OCI-M2 (cell line): ENCODE results near the gene HIVEP3.

Source experiments
- DNase-seq: peaks from one replicate; lab custom pipeline; 2025; ENCODE audit not compliant: unreplicated experiment; lab: John Stamatoyannopoulos, UW

Gene HIVEP3

DNA sequence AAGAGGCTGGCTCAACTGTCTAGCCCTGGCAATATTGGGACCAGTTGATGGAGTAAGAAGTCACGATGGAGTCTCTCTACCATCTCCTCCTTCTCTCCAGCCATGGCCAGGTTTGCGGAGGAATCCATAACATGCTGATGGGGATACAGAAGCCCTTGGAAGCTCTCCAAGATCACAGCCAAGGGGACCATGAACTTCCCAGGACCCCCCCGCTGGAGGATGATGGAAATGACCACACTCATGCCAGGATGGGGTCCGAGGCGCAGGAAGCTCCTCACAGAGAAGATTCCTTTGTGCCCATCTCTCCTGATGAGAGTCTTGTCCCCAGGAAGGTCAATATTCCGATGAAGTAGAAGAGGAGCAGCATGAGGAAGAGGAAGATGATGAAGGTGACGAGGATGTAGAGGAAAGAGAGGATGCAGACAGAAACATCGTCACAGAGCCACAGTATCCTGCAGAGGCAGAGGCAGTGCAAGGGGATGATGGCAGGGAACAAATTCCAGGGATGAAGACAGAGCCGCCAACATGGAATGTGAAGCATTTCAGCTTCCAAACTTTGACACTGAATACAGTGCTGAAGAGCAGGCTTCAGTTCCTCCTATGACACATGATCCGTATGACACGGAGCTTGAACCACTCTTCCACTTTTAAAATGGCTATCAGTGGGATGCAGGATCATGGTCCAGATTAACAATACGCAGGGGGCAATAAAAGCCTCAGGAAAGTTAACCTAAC is 376.4 kb downstream of the HIVEP3 start:
- no peak for DNase-seq

GRCh38 chr1:41541592-41541952 is 377.1 kb downstream of the HIVEP3 start:
- no peak for DNase-seq

- DNase-seq: no peak
Observed at GRCh38 chr1:41540886-41541591, 377.7 kb downstream of the HIVEP3 start.

GRCh38 chr1:41539999-41540398 is 378.7 kb downstream of the HIVEP3 start:
- no peak for DNase-seq

- DNase-seq: no peak
Observed at GRCh38 chr1:41539418-41539805, 379.3 kb downstream of the HIVEP3 start.

- no peak for DNase-seq
Observed at GRCh38 chr1:41538741-41539417, 379.8 kb downstream of the HIVEP3 start.

DNA sequence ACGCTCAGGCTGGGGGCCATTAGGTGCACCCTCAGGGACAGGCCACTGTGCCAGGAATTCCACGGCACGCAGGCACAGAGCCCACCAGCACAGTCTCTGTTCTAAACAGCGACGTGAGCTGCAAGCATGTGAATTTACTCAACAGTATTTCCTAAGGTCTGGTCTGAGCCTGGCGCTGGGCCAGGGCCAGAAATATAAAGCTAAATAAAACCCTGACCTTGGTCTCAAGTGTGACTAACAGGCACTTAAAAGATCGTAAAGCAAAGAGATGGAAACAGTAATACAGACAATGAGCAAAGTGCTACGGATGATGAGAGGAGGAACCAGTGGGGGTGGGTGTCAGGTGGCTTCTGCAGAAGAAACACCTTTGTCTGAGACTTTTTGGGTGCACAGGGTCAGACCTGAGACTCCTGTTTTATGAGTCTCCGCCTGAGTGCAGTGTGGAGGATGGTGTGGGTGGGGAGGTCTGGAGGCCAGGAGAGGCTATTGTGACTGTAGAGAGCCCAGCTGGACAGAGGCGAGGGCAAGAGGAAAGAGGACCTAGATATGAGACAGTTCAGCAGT is 380.9 kb downstream of the HIVEP3 start:
- no peak for DNase-seq

DNA sequence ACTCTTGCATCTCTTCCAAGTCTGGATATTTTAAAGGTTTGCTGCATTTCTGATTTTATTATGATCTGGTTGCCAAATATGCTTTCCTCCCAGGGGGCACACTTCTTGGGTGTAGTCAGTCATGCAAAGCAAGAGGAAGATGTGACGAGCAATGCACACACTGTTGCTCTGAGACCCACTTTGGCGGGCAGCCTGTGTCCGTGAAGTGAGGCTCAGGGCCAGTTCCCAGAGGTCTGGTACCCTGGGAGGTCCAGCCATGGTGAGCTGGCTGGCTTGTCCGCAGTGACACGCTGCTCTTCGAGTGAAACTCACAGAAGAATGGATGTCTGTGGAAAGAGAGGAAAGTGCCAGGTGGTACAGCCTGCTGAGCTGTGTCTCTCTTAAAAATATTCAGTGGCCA is 381.5 kb downstream of the HIVEP3 start:
- no peak for DNase-seq

GRCh38 chr1:41536361-41536802 is 382.3 kb downstream of the HIVEP3 start:
- DNase-seq: no peak

GRCh38 chr1:41535716-41536115 is 383.0 kb downstream of the HIVEP3 start:
- DNase-seq: no peak

GRCh38 chr1:41535276-41535675 is 383.4 kb downstream of the HIVEP3 start:
- no peak for DNase-seq

DNA sequence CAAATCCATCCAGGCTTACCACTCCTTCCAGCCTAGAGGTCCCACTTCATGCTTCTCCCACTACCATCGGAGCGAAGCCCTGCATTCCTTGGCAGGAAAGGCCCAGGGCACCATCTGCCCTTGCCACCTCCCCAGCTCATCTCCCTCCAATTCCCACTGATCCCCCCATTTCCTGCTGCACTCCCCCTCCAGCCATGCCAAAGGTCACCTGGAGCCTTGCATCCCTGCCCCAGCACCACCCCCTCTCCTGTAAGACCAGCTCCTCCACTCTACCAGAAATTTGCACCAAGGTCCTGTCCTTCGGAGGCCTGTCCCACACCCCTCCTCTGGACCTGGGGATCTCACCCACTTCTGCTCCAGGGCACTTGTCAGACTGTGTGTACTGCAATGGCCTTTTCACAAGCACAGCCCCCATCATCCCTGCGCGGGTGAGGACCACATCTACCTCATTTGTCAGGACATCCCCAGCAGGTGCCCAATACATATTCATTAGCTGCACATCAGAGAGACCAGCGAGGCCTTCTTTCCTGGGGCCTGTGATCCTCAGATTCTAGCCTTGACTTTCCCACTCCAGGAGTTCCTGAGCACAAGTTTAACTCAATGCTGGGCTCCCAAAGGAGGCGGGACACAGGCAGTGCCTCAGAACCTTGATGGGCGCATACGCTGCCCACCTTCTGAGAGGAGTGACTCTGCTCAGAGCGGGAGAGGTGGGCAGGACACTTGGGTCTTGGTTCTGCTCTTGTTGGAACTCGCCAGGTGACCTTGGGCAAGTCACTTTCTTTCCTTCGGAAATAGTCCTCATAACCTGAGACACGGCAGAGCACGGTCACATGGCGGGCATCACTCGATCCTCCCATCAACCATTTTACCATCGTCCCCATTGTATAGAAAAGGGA is 384.3 kb downstream of the HIVEP3 start:
- no peak for DNase-seq

- no peak for DNase-seq
Observed at GRCh38 chr1:41533731-41534080, 385.0 kb downstream of the HIVEP3 start.

- DNase-seq: no peak
Observed at GRCh38 chr1:41533016-41533730, 385.5 kb downstream of the HIVEP3 start.

DNA sequence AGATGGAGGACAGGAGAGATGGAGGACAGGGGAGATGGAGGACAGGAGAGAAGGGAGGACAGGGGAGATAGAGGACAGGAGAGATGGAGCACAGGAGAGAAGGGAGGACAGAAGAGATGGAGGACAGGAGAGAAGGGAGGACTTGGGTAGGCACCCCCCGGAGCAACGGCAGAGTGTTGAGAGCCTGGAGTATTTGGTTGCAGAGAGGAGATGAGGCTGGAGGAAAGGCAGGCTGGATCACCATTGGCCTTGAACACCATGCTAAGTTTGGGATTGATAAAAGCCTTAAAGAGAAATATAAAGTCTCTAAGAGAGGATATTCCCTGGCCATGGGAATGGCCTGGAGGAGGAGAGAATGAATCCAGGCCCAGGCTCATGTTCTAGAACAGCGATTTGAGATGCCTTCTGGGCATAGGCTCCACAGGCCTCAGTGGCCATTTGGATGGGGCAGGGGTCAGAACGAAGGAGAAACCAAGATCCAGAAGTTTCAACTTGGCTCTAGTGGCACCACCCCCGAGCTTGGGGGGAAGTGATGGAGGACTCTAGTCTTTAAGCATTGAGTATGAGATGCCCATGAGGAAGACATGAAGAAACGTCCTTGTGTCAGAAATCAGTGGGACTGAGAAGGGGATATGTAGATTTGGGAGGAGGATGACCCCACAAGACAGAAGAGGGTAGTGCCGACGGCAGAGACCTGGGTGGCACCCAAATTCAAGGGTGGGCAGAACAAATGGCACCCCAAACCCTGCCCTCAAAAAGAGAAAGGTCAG is 386.3 kb downstream of the HIVEP3 start:
- DNase-seq: no peak

GRCh38 chr1:41530411-41530810 is 388.3 kb downstream of the HIVEP3 start:
- no peak for DNase-seq

- no peak for DNase-seq
Observed at GRCh38 chr1:41529621-41530395, 388.9 kb downstream of the HIVEP3 start.

- DNase-seq: no peak
Observed at GRCh38 chr1:41528726-41529605, 389.8 kb downstream of the HIVEP3 start.
